HCT116 (cell line): ENCODE data around the gene IP6K3. TPM values are rescaled to one million over a fixed set of nuclear protein-coding genes. Genes with fewer than 3 reads are reported as not detected.

Experiments used
- ATAC-seq: fragments of 200-7000 bp; cut with Tn5 transposase; 2 replicates; pipeline ENCODE4 v1.9.1; 2020; ENCODE audit warnings: mild to moderate bottlenecking, moderate library complexity
- BruUV-seq: library from RNA; stranded (reverse); fragments of 400-500 nt; replicated peaks from 2 replicates; lab custom pipeline; 2021; lab: Mats Ljungman, UMichigan
- CTCF ChIA-PET: fragments of 300-600 bp; sonication (Branson Sonifier 250); formaldehyde crosslinking; loops from one replicate; lab custom pipeline; 2021; ENCODE audit warnings: antibody characterized with exemption; lab: Charles Lee
- POLR2A ChIA-PET: fragments of 300-600, 350-600 bp; sonication (Branson Sonifier 250); formaldehyde crosslinking; loops from one replicate; lab custom pipeline; 2021; ENCODE audit warnings: antibody characterized with exemption; lab: Charles Lee
- RAD21 ChIA-PET, 2 experiments: fragments of 300-600 bp; sonication (Branson Sonifier 250); formaldehyde crosslinking; loops; one replicate each; lab custom pipeline; 2023; ENCODE audit warnings: low total read pairs in 2 of 2; ENCODE audit not compliant: uncharacterized antibody in 2 of 2, unreplicated experiment in 2 of 2, low non-redundant PET in 1 of 2; lab: Charles Lee
- DNase-seq: peaks from one replicate; pipeline ENCODE4 v3.0.0-alpha.2; 2010; ENCODE audit warnings: low read depth, low spot score
- H2AFZ ChIP-seq: fragments of 200-600 bp; shearing (Covaris generic), sonication (generic); 2 replicates; pipeline ENCODE4 v1.6.1; 2017; ENCODE audit warnings: low read depth, mixed run types, mixed read lengths, antibody characterized with exemption, low read length; ENCODE audit not compliant: poor library complexity, severe bottlenecking
- H3K27ac ChIP-seq: 2 replicates; pipeline ENCODE4 v1.5.1; 2012; ENCODE audit warnings: low read depth, low read length
- H3K27me3 ChIP-seq: fragments of 200-600 bp; sonication (generic); 2 replicates; pipeline ENCODE4 v1.6.1; 2016; ENCODE audit warnings: mixed run types, low read length, mixed read lengths; ENCODE audit not compliant: insufficient read depth
- H3K36me3 ChIP-seq, 2 experiments: fragments of 200-500 bp in 1 of 2; fragments of 200-600 bp in 1 of 2; sonication (Bioruptor generic) in 1 of 2; sonication (generic) in 1 of 2; 2 replicates each; pipeline versions ENCODE4 v1.5.1 to v1.6.1; 2014 to 2016; ENCODE audit warnings: low read length in 2 of 2, inconsistent platforms in 1 of 2, mixed read lengths in 1 of 2, mixed run types in 1 of 2; ENCODE audit not compliant: insufficient read depth in 2 of 2, control insufficient read depth in 1 of 2
- H3K4me1 ChIP-seq, 2 experiments: fragments of 200-600 bp in 1 of 2; sonication (generic) in 1 of 2; 2 replicates each; pipeline versions ENCODE4 v1.5.1 to v1.6.1; 2012 to 2017; ENCODE audit warnings: low read length in 2 of 2, inconsistent platforms in 1 of 2, mild to moderate bottlenecking in 1 of 2, mixed read lengths in 1 of 2, mixed run types in 1 of 2, moderate library complexity in 1 of 2; ENCODE audit not compliant: insufficient read depth in 2 of 2, control insufficient read depth in 1 of 2
- H3K4me2 ChIP-seq: fragments of 200-600 bp; sonication (generic); 2 replicates; pipeline ENCODE4 v1.6.1; 2017; ENCODE audit warnings: mixed run types, low read length, mixed read lengths
- H3K4me3 ChIP-seq, 2 experiments: fragments of 200-600 bp in 1 of 2; sonication (generic) in 1 of 2; replicated peaks in 1 of 2; 2 replicates each; pipeline ENCODE4 v1.5.1; 2011 to 2016; ENCODE audit warnings: low read length in 2 of 2, control low read depth in 1 of 2, low read depth in 1 of 2, mild to moderate bottlenecking in 1 of 2, mixed read lengths in 1 of 2, mixed run types in 1 of 2
- H3K79me2 ChIP-seq: fragments of 200-600 bp; sonication (generic); 2 replicates; pipeline ENCODE4 v1.6.1; 2017; ENCODE audit warnings: mild to moderate bottlenecking, mixed run types, low read length, moderate library complexity, mixed read lengths; ENCODE audit not compliant: insufficient read depth
- H3K9ac ChIP-seq: fragments of 200-600 bp; sonication (generic); 2 replicates; pipeline ENCODE4 v1.6.1; 2016; ENCODE audit warnings: low read length, mixed read lengths
- H3K9me2 ChIP-seq: fragments of 200-600 bp; sonication (generic), shearing (Covaris generic); 2 replicates; pipeline ENCODE4 v1.6.1; 2017; ENCODE audit warnings: mixed run types, mild to moderate bottlenecking, moderate library complexity; ENCODE audit not compliant: insufficient read depth
- H3K9me3 ChIP-seq, 2 experiments: fragments of 200-500 bp in 1 of 2; fragments of 200-600 bp in 1 of 2; sonication (Bioruptor generic) in 1 of 2; sonication (generic) in 1 of 2; 2 replicates each; pipeline ENCODE4 v1.6.1; 2014 to 2017; ENCODE audit warnings: low read length in 2 of 2, mixed read lengths in 2 of 2, inconsistent platforms in 1 of 2, low read depth in 1 of 2, mild to moderate bottlenecking in 1 of 2, mixed run types in 1 of 2, moderate library complexity in 1 of 2; ENCODE audit not compliant: control insufficient read depth in 1 of 2, insufficient read depth in 1 of 2
- H4K20me1 ChIP-seq: fragments of 200-600 bp; sonication (generic), shearing (Covaris generic); 2 replicates; pipeline ENCODE4 v1.6.1; 2017; ENCODE audit warnings: mixed run types, mild to moderate bottlenecking, moderate library complexity; ENCODE audit not compliant: insufficient read depth
- ELF1 ChIP-seq: IDR thresholded peaks from 2 replicates; pipeline ENCODE4 v1.6.1; 2012; ENCODE audit warnings: low read depth, borderline replicate concordance
- EZH2 ChIP-seq: fragments of 200-600 bp; sonication (generic); IDR thresholded peaks from 2 replicates; pipeline ENCODE4 v1.6.1; 2017; ENCODE audit warnings: antibody characterized with exemption, mixed run types
- POLR2A ChIP-seq: IDR thresholded peaks from 2 replicates; pipeline ENCODE4 v1.7.0; 2011; ENCODE audit warnings: borderline replicate concordance; ENCODE audit not compliant: insufficient read depth, insufficient read length; ENCODE audit errors: extremely low read depth
- POLR2AphosphoS5 ChIP-seq: IDR thresholded peaks from 2 replicates; pipeline ENCODE4 v1.6.1; 2011; ENCODE audit warnings: mild to moderate bottlenecking, low read depth, low read length, moderate library complexity
- SRF ChIP-seq: IDR thresholded peaks from 2 replicates; pipeline ENCODE4 v1.6.1; 2012; ENCODE audit warnings: low read depth
- ZBTB33 ChIP-seq: IDR thresholded peaks from 2 replicates; pipeline ENCODE4 v1.6.1; 2011; ENCODE audit warnings: mild to moderate bottlenecking, low read length, moderate library complexity; ENCODE audit not compliant: insufficient replicate concordance; ENCODE audit errors: extremely low read depth
- ZNF274 ChIP-seq: fragments of 200-500 bp; sonication (Bioruptor generic); IDR thresholded peaks from 2 replicates; pipeline ENCODE4 v1.6.1; 2014; ENCODE audit warnings: mild to moderate bottlenecking, low read depth, low read length, inconsistent platforms
- intact Hi-C: fragments of 100-400 bp; cut with micrococcal nuclease; formaldehyde crosslinking; loops from 2 replicates; pipeline ENCODE4 v1.10.0; 2022
- total RNA-seq: library from RNA; stranded (reverse); gene quantifications from one replicate; pipeline ENCODE4 v1.2.1, GENCODE V29; 2021; ENCODE audit not compliant: unreplicated experiment
- TF ChIP-seq, protein P1 (sequence below), 3 experiments: fragments of 200-600 bp in 1 of 3; sonication (generic) in 1 of 3; IDR thresholded peaks in 2 of 3; conservative IDR thresholded peaks in 1 of 3; 2 replicates each; pipeline ENCODE4 v1.5.1; 2012 to 2017; ENCODE audit warnings: low read depth in 2 of 3, low read length in 2 of 3, antibody characterized with exemption in 1 of 3, borderline replicate concordance in 1 of 3, control low read depth in 1 of 3, mild to moderate bottlenecking in 1 of 3, mixed read lengths in 1 of 3, mixed run types in 1 of 3, moderate library complexity in 1 of 3; ENCODE audit not compliant: insufficient read depth in 1 of 3

The IP6K3 gene
- total RNA-seq, 1 experiment from 2014 or later = not detected

GRCh38 chr6:33740204-33740608, 6.5 kb downstream of the IP6K3 start:
- BruUV-seq = no TSS peak
- no peaks in the 10 kb centered on the region for H3K9me2 ChIP-seq

More at GRCh38 chr6:33740204-33740608, 6.5 kb downstream of the IP6K3 start:
- CTCF ChIA-PET = no interaction called here
- no peak for DNase-seq
- H3K9ac ChIP-seq = no peak overlapping the region
- intact Hi-C loops = no loop called here
- ATAC-seq = no peak
- peaks cover 6% of the 10 kb centered on the region; the same call in 1 of the 2 replicates for H3K27me3 ChIP-seq
- TF ChIP-seq EZH2 (no peak), POLR2AphosphoS5 (no peak), ELF1 (no peak), ZNF274 (no peak), ZBTB33 (no peak), POLR2A (no peak), SRF (no peak)
- TF ChIP-seq, protein P1, sequence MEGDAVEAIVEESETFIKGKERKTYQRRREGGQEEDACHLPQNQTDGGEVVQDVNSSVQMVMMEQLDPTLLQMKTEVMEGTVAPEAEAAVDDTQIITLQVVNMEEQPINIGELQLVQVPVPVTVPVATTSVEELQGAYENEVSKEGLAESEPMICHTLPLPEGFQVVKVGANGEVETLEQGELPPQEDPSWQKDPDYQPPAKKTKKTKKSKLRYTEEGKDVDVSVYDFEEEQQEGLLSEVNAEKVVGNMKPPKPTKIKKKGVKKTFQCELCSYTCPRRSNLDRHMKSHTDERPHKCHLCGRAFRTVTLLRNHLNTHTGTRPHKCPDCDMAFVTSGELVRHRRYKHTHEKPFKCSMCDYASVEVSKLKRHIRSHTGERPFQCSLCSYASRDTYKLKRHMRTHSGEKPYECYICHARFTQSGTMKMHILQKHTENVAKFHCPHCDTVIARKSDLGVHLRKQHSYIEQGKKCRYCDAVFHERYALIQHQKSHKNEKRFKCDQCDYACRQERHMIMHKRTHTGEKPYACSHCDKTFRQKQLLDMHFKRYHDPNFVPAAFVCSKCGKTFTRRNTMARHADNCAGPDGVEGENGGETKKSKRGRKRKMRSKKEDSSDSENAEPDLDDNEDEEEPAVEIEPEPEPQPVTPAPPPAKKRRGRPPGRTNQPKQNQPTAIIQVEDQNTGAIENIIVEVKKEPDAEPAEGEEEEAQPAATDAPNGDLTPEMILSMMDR (IDR thresholded peaks at IDR 0.05 in 2 of 3, conservative IDR thresholded peaks at IDR 0.05 in 1 of 3; ENCODE audit: borderline replicate concordance in 1 of 3, insufficient read depth in 1 of 3, low read depth in 2 of 3, low read length in 2 of 3) = no peak
- H3K4me1 ChIP-seq = peaks cover 2 to 9% of the 10 kb centered on the region in 2 experiments; a peak in 3 of 4 replicates
- H3K79me2 ChIP-seq = no peaks in the 10 kb centered on the region
- RAD21 ChIA-PET = no interaction called here
- no peak overlapping the region for H3K27ac ChIP-seq
- H2AFZ ChIP-seq = no peak overlapping the region
- no peaks in the 10 kb centered on the region for H3K36me3 ChIP-seq
- no peak overlapping the region for H3K4me3 ChIP-seq
- H3K9me3 ChIP-seq = no peaks in the 10 kb centered on the region
- POLR2A ChIA-PET = interaction anchor here (0.7 kb wide), 1 partner anchor 23 kb away, joined by 3 read pairs; no protein-coding TSS in a partner anchor
- no peak overlapping the region for H3K4me2 ChIP-seq
- no peaks in the 10 kb centered on the region for H4K20me1 ChIP-seq
